H1 (cell line): Measurements from ENCODE around the gene STAM. TPM values are rescaled to one million over a fixed set of nuclear protein-coding genes. Genes with fewer than 3 reads are reported as not detected.

Experiments
- CTCF ChIA-PET: fragments of 300-600 bp; sonication (Branson Sonifier 250); formaldehyde crosslinking; loops from one replicate; lab custom pipeline; 2021; ENCODE audit not compliant: partially characterized antibody; lab: Charles Lee
- POLR2A ChIA-PET: fragments of 300-600 bp; sonication (Branson Sonifier 250); formaldehyde crosslinking; loops from one replicate; lab custom pipeline; 2021; ENCODE audit warnings: inconsistent platforms; ENCODE audit not compliant: partially characterized antibody; lab: Charles Lee
- DNase-seq, 2 experiments: peaks; one replicate each; pipeline versions ENCODE4 v3.0.0 to v3.0.0-alpha.2; 2010 to 2022; ENCODE audit warnings: low spot score in 2 of 2, low read depth in 1 of 2, mixed read lengths in 1 of 2
- FAIRE-seq: peaks from 2 replicates; lab custom pipeline; 2011; peaks lifted over from hg19 to GRCh38; lab: Jason Lieb, UNC
- H2AFZ ChIP-seq: 2 replicates; pipeline ENCODE4 v1.8.1; 2012; ENCODE audit warnings: low read length, inconsistent platforms
- H2AK5ac ChIP-seq: 2 replicates; pipeline ENCODE4 v1.6.1; 2013; ENCODE audit warnings: low read depth, low read length
- H2BK120ac ChIP-seq: replicated peaks from 2 replicates; pipeline ENCODE3; 2013; ENCODE audit warnings: low read depth, low read length, inconsistent platforms
- H2BK12ac ChIP-seq: 2 replicates; pipeline ENCODE4 v1.6.1; 2013; ENCODE audit warnings: low read depth, low read length
- H2BK15ac ChIP-seq: 2 replicates; pipeline ENCODE4 v1.6.1; 2013; ENCODE audit warnings: low read length
- H2BK20ac ChIP-seq: 2 replicates; pipeline ENCODE4 v1.6.1; 2013; ENCODE audit warnings: low read length
- H2BK5ac ChIP-seq: 2 replicates; pipeline ENCODE4 v1.6.1; 2013; ENCODE audit warnings: low read depth, low read length
- H3K14ac ChIP-seq: 2 replicates; pipeline ENCODE4 v1.6.1; 2013; ENCODE audit warnings: inconsistent platforms; ENCODE audit not compliant: insufficient read length
- H3K18ac ChIP-seq: 2 replicates; pipeline ENCODE4 v1.6.1; 2013; ENCODE audit warnings: low read length; ENCODE audit errors: extremely low read depth
- H3K23ac ChIP-seq: 2 replicates; pipeline ENCODE4 v1.6.1; 2013; ENCODE audit warnings: inconsistent platforms; ENCODE audit not compliant: insufficient read length
- H3K23me2 ChIP-seq: 2 replicates; pipeline ENCODE4 v1.6.1; 2013; ENCODE audit warnings: low read depth, low read length
- H3K27ac ChIP-seq: 2 replicates; pipeline ENCODE4 v1.6.1; 2011; ENCODE audit warnings: low read depth, low read length, inconsistent platforms
- H3K27me3 ChIP-seq, 4 experiments: replicated peaks in 1 of 4; 1 replicate in 1 of 4; 2 replicates in 3 of 4; pipeline versions ENCODE4 v1.6.1 to v1.8.1; 2011 to 2013; ENCODE audit warnings: low read length in 3 of 4, mild to moderate bottlenecking in 3 of 4, inconsistent platforms in 2 of 4, mixed read lengths in 2 of 4, moderate library complexity in 1 of 4; ENCODE audit not compliant: control insufficient read depth in 3 of 4, insufficient read depth in 3 of 4; ENCODE audit errors: extremely low read depth in 1 of 4
- H3K36me3 ChIP-seq, 4 experiments: 2 replicates each; pipeline versions ENCODE4 v1.6.1 to v1.8.1; 2011 to 2013; ENCODE audit warnings: mild to moderate bottlenecking in 4 of 4, low read length in 3 of 4, moderate library complexity in 2 of 4, control low read depth in 1 of 4, inconsistent platforms in 1 of 4; ENCODE audit not compliant: insufficient read depth in 4 of 4, control insufficient read depth in 2 of 4
- H3K4ac ChIP-seq: replicated peaks from 2 replicates; pipeline ENCODE3; 2013; ENCODE audit warnings: low read length, low read depth, mixed read lengths, inconsistent platforms; ENCODE audit not compliant: insufficient read length
- H3K4me1 ChIP-seq, 4 experiments: replicated peaks in 1 of 4; 1 replicate in 1 of 4; 2 replicates in 3 of 4; pipeline versions ENCODE4 v1.6.1 to v1.8.1; 2011 to 2013; ENCODE audit warnings: low read length in 3 of 4, inconsistent platforms in 2 of 4, mixed read lengths in 1 of 4; ENCODE audit not compliant: insufficient read depth in 4 of 4, control insufficient read depth in 3 of 4
- H3K4me2 ChIP-seq, 2 experiments: 2 replicates each; pipeline versions ENCODE4 v1.6.1 to v1.8.1; 2011 to 2013; ENCODE audit warnings: low read depth in 2 of 2, low read length in 2 of 2, control low read depth in 1 of 2, inconsistent platforms in 1 of 2, mild to moderate bottlenecking in 1 of 2; ENCODE audit not compliant: insufficient read depth in 1 of 2
- H3K4me3 ChIP-seq, 4 experiments: fragments of 200-600, 300-600 bp in 1 of 4; sonication (generic), shearing (Covaris generic), sonication (Bioruptor Twin) in 1 of 4; 2 replicates each; pipeline versions ENCODE4 v1.5.1 to v1.8.1; 2011 to 2016; ENCODE audit warnings: low read length in 4 of 4, low read depth in 3 of 4, control low read depth in 2 of 4, inconsistent platforms in 2 of 4, mild to moderate bottlenecking in 2 of 4, mixed read lengths in 1 of 4, moderate library complexity in 1 of 4; ENCODE audit not compliant: insufficient read depth in 2 of 4; ENCODE audit errors: extremely low read depth in 1 of 4
- H3K56ac ChIP-seq: replicated peaks from 2 replicates; pipeline ENCODE3; 2013; ENCODE audit warnings: low read depth, mild to moderate bottlenecking, mixed read lengths, low read length, inconsistent platforms; ENCODE audit not compliant: insufficient read length
- H3K79me1 ChIP-seq: 2 replicates; pipeline ENCODE4 v1.6.1; 2013; ENCODE audit warnings: low read depth, low read length, control low read depth
- H3K79me2 ChIP-seq, 2 experiments: 2 replicates each; pipeline versions ENCODE4 v1.6.1 to v1.8.1; 2012 to 2013; ENCODE audit warnings: low read length in 2 of 2, mild to moderate bottlenecking in 2 of 2, inconsistent platforms in 1 of 2; ENCODE audit not compliant: insufficient read depth in 2 of 2, control insufficient read depth in 1 of 2
- H3K9ac ChIP-seq, 4 experiments: replicated peaks in 1 of 4; 1 replicate in 1 of 4; 2 replicates in 3 of 4; pipeline versions ENCODE4 v1.6.1 to v1.8.1; 2011 to 2013; ENCODE audit warnings: low read depth in 3 of 4, low read length in 3 of 4, control low read depth in 2 of 4, mild to moderate bottlenecking in 2 of 4, moderate library complexity in 2 of 4, inconsistent platforms in 1 of 4; ENCODE audit errors: extremely low read depth in 1 of 4
- H3K9me3 ChIP-seq, 2 experiments: 2 replicates each; pipeline versions ENCODE4 v1.6.1 to v1.8.1; 2012 to 2013; ENCODE audit warnings: mild to moderate bottlenecking in 2 of 2, moderate library complexity in 2 of 2, control low read depth in 1 of 2, inconsistent platforms in 1 of 2, low read depth in 1 of 2, low read length in 1 of 2, mixed read lengths in 1 of 2; ENCODE audit not compliant: insufficient read depth in 2 of 2
- H4K20me1 ChIP-seq, 2 experiments: replicated peaks in 1 of 2; 2 replicates each; pipeline versions ENCODE3 to v1.8.1; 2011 to 2013; ENCODE audit warnings: inconsistent platforms in 2 of 2, low read length in 2 of 2, mild to moderate bottlenecking in 1 of 2; ENCODE audit not compliant: insufficient read depth in 2 of 2, control insufficient read depth in 1 of 2
- H4K5ac ChIP-seq: 2 replicates; pipeline ENCODE4 v1.6.1; 2013; ENCODE audit warnings: low read length, low read depth, mixed read lengths, inconsistent platforms; ENCODE audit not compliant: insufficient read length
- H4K8ac ChIP-seq: 2 replicates; pipeline ENCODE4 v1.8.0; 2013; ENCODE audit warnings: mild to moderate bottlenecking, moderate library complexity, low read length, inconsistent platforms; ENCODE audit not compliant: insufficient read depth; ENCODE audit errors: extremely low read depth
- H4K91ac ChIP-seq: replicated peaks from 2 replicates; pipeline ENCODE3; 2013; ENCODE audit warnings: low read length, mixed read lengths, inconsistent platforms; ENCODE audit not compliant: insufficient read length
- CHD2 ChIP-seq: IDR thresholded peaks from 2 replicates; pipeline ENCODE4 v1.6.1; 2012; ENCODE audit warnings: low read length, improper control_type of control experiment
- GABPA ChIP-seq: IDR thresholded peaks from 2 replicates; pipeline ENCODE4 v1.6.1; 2011; ENCODE audit warnings: mild to moderate bottlenecking, low read length, moderate library complexity, borderline replicate concordance; ENCODE audit not compliant: insufficient read depth
- GTF2F1 ChIP-seq: IDR thresholded peaks from 2 replicates; pipeline ENCODE4 v1.6.1; 2012; ENCODE audit warnings: low read depth, low read length, improper control_type of control experiment, borderline replicate concordance
- HDAC6 ChIP-seq: IDR thresholded peaks from one replicate; pipeline ENCODE4 v1.7.1; 2012; ENCODE audit warnings: low read depth, mild to moderate bottlenecking, inconsistent platforms, low read length, moderate library complexity
- JUND ChIP-seq: IDR thresholded peaks from 2 replicates; pipeline ENCODE4 v1.6.1; 2011; ENCODE audit warnings: mild to moderate bottlenecking, improper control_type of control experiment, low read length
- NANOG ChIP-seq: IDR thresholded peaks from 2 replicates; pipeline ENCODE4 v1.6.1; 2011; ENCODE audit warnings: low read length, low read depth, mild to moderate bottlenecking, inconsistent platforms; ENCODE audit not compliant: insufficient read depth, poor library complexity, severe bottlenecking
- POLR2A ChIP-seq, 2 experiments: IDR thresholded peaks; 1 replicate in 1 of 2; 2 replicates in 1 of 2; pipeline ENCODE4 v1.6.1; 2011; ENCODE audit warnings: low read depth in 2 of 2, low read length in 2 of 2, mild to moderate bottlenecking in 2 of 2; ENCODE audit errors: control extremely low read depth in 1 of 2
- RNF2 ChIP-seq: fragments of 200-900, 300-1000 bp; sonication (generic); IDR thresholded peaks from 2 replicates; pipeline ENCODE4 v1.7.1; 2016; ENCODE audit warnings: borderline replicate concordance, low read depth, mild to moderate bottlenecking, antibody characterized with exemption, low read length; ENCODE audit not compliant: poor library complexity, severe bottlenecking; ENCODE audit errors: missing control alignments
- SAP30 ChIP-seq: fragments of 300-600 bp; sonication (generic); IDR thresholded peaks from 2 replicates; pipeline ENCODE4 v1.7.1; 2012; ENCODE audit warnings: low read length, moderate library complexity, mild to moderate bottlenecking, inconsistent platforms; ENCODE audit not compliant: insufficient read depth, insufficient replicate concordance
- USF2 ChIP-seq: IDR thresholded peaks from 2 replicates; pipeline ENCODE4 v1.6.1; 2011; ENCODE audit warnings: low read length, improper control_type of control experiment
- ZNF274 ChIP-seq: IDR thresholded peaks from 2 replicates; pipeline ENCODE4 v1.7.0; 2012; ENCODE audit warnings: low read length, borderline replicate concordance; ENCODE audit errors: extremely low read depth
- WGBS, 2 experiments: shearing (Covaris generic) in 1 of 2; methylation state at CpG; one replicate each; pipeline versions ENCODE4 v1.1.6 to v1.1.7; 2013 to 2015; ENCODE audit warnings: low lambda C conversion rate in 2 of 2, mixed read lengths in 2 of 2, inconsistent platforms in 1 of 2, low coverage in 1 of 2, missing lambda C conversion rate in 1 of 2; ENCODE audit not compliant: insufficient replicate concordance in 2 of 2, insufficient coverage in 1 of 2, insufficient read length in 1 of 2; ENCODE audit errors: extremely low coverage in 1 of 2, missing lambda C conversion rate in 1 of 2; 5-methylcytosine and 5-hydroxymethylcytosine counted together
- polyA plus RNA-seq, 7 experiments: library from polyadenylated mRNA; depleted of rRNA in 3 of 7; stranded (reverse) in 5 of 7; unstranded in 2 of 7; fragments of >200 nt in 5 of 7; fragments of 200-250 nt in 2 of 7; gene quantifications; 1 replicate in 5 of 7; 2 replicates in 1 of 7; 4 replicates in 1 of 7; pipeline versions ENCODE4 v1.2.1 to v1.2.3, GENCODE V29; 2011 to 2013; ENCODE audit warnings: missing spikeins in 2 of 7, mixed read lengths in 2 of 7
- total RNA-seq: library from RNA; stranded (reverse); fragmentation: NEBNext Ultra II Directional; extraction: Animal tissue kit (Norgen Biotek cat#: 25700); gene quantifications from 2 replicates; pipeline ENCODE4 v1.2.1, GENCODE V29; 2021
- TF ChIP-seq, protein P1 (sequence below): IDR thresholded peaks from 2 replicates; pipeline ENCODE4 v1.6.1; 2012; ENCODE audit warnings: inconsistent platforms

STAM gene
- total and polyA plus RNA-seq, 2 of the 8 experiments (the other 6 are each of a cell fraction or from before 2014, with no cell fraction given) = 22.0 to 27.8 TPM

GRCh38 chr10:17693009-17693408, 49.1 kb downstream of the STAM start:
- Histone ChIP-seq H3K79me1 (no peaks in the 10 kb centered on the region), H3K27me3 (no peaks in the 10 kb centered on the region), H3K27ac (no peak overlapping the region), H2BK120ac (no peak overlapping the region), H2AK5ac (no peak overlapping the region), H3K4ac (no peak overlapping the region), H3K79me2 (no peaks in the 10 kb centered on the region), H3K4me3 (no peak overlapping the region), H3K23me2 (no peaks in the 10 kb centered on the region), H2AFZ (no peak overlapping the region), H4K20me1 (peaks cover 0 to 1% of the 10 kb centered on the region in 2 experiments), H3K9me3 (no peaks in the 10 kb centered on the region), H4K5ac (no peak overlapping the region), H3K18ac (no peak overlapping the region), H3K4me1 (no peaks in the 10 kb centered on the region), H4K91ac (no peak overlapping the region), H2BK5ac (no peak overlapping the region), H3K23ac (no peak overlapping the region), H3K56ac (no peak overlapping the region), H3K36me3 (peaks cover 0 to 25% (median 2%) of the 10 kb centered on the region in 4 experiments; a peak in 3 of 8 replicates), H3K14ac (no peak overlapping the region), H2BK12ac (no peak overlapping the region), H2BK15ac (no peak overlapping the region), H4K8ac (no peak overlapping the region), H2BK20ac (no peak overlapping the region), H3K9ac (no peak overlapping the region), H3K4me2 (no peak overlapping the region)
- WGBS, 2 experiments = 90% methylated on average over 1 of the region's 1 CpG; no CpG with 5 or more reads in 1 of the 2 experiments
- CTCF ChIA-PET = interaction anchor here (0.8 kb wide), 1 partner anchor 49 kb away, joined by 3 read pairs; no protein-coding TSS in a partner anchor
- POLR2A ChIA-PET = interaction anchor here (1.3 to 1.5 kb wide), 2 partner anchors 10 to 49 kb away, joined by 3 to 4 read pairs; partner anchors contain the start of gene STAM
- FAIRE-seq = no peak
- no peak for DNase-seq
- TF ChIP-seq GTF2F1 (no peak), ZNF274 (no peak), RNF2 (no peak), SAP30 (no peak), CHD2 (no peak), HDAC6 (no peak), NANOG (no peak), JUND (no peak), GABPA (no peak), POLR2A (IDR thresholded peaks at IDR 0.05; ENCODE audit: control extremely low read depth in 1 of 2, low read depth in 2 of 2, low read length in 2 of 2) (no peak), USF2 (no peak)
- TF ChIP-seq, protein P1, sequence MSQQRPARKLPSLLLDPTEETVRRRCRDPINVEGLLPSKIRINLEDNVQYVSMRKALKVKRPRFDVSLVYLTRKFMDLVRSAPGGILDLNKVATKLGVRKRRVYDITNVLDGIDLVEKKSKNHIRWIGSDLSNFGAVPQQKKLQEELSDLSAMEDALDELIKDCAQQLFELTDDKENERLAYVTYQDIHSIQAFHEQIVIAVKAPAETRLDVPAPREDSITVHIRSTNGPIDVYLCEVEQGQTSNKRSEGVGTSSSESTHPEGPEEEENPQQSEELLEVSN = no peak
